Testis (tissue), 2 donors: ENCODE results near the gene ITLN2.

Source experiments
- POLR2A ChIP-seq: fragments of 450-650 bp; IDR thresholded peaks from one replicate; pipeline ENCODE4 v1.6.1; 2017; ENCODE audit warnings: antibody characterized with exemption, mild to moderate bottlenecking, moderate library complexity
- TF ChIP-seq, protein P1 (sequence below), 3 experiments: fragments of 450-650 bp in 2 of 3; fragments of 200-600 bp in 1 of 3; sonication (generic) in 1 of 3; IDR thresholded peaks; one replicate each; pipeline ENCODE4 v1.5.1; 2016 to 2019; ENCODE audit warnings: antibody characterized with exemption in 3 of 3, mild to moderate bottlenecking in 2 of 3, moderate library complexity in 1 of 3

DNA sequence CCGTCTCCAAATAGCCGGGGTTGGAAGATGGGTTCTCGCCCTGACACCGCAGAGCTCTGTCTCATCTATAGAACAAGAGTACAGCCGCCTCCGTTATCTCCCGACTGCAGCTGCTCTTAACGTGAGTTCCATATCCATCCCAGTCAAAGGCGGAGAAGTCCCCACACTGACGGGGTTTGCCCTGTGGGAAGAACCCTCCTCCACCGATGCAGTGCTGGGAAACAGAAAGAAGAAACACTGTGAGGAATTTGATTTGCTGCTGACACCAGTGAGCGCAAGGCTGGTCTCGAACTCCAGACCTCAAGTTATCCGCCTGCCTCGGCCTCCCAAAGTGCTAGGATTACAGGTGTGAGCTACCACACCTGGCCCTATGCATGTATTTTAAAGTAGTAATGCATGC lies 9.5 kb downstream of the ITLN2 start:
- TF ChIP-seq, protein P1, sequence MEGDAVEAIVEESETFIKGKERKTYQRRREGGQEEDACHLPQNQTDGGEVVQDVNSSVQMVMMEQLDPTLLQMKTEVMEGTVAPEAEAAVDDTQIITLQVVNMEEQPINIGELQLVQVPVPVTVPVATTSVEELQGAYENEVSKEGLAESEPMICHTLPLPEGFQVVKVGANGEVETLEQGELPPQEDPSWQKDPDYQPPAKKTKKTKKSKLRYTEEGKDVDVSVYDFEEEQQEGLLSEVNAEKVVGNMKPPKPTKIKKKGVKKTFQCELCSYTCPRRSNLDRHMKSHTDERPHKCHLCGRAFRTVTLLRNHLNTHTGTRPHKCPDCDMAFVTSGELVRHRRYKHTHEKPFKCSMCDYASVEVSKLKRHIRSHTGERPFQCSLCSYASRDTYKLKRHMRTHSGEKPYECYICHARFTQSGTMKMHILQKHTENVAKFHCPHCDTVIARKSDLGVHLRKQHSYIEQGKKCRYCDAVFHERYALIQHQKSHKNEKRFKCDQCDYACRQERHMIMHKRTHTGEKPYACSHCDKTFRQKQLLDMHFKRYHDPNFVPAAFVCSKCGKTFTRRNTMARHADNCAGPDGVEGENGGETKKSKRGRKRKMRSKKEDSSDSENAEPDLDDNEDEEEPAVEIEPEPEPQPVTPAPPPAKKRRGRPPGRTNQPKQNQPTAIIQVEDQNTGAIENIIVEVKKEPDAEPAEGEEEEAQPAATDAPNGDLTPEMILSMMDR (IDR thresholded peaks at IDR 0.05) = no peak
- no peak for TF ChIP-seq POLR2A
